Mesenteric fat pad (tissue), 1 donor: ENCODE results near the gene MXD3. TPM values are rescaled to one million over a fixed set of nuclear protein-coding genes. Genes with fewer than 3 reads are reported as not detected.
"Not testable (repeated sequence)": the region's sequence is repeated elsewhere in the genome, so short reads cannot be mapped to it uniquely, and the experiment has no call there.

Experiments
- DNase-seq: peaks from one replicate; pipeline ENCODE4 v3.0.0-alpha.2; 2020; ENCODE audit warnings: low spot score
- long read RNA-seq: library from polyadenylated mRNA; unstranded; transcript quantifications from one replicate; pipeline ENCODE4 v2.0.0, GENCODE V29; 2020
- total RNA-seq: library from RNA; stranded (reverse); fragmentation: NEBNext Ultra II Directional; extraction: Animal tissue kit (Norgen Biotek cat#: 25700); gene quantifications from one replicate; pipeline ENCODE4 v1.2.1, GENCODE V29; 2021
- donor health status: DM: yes; HTN: yes; CAD: no.

The MXD3 gene, protein sequence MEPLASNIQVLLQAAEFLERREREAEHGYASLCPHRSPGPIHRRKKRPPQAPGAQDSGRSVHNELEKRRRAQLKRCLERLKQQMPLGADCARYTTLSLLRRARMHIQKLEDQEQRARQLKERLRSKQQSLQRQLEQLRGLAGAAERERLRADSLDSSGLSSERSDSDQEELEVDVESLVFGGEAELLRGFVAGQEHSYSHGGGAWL
- total RNA-seq = 7.2 TPM
- long read RNA-seq, partial matches to known transcripts = 2 of 3 reads
- long read RNA-seq, other reads (novel, unspliced or antisense) = 1 of 3 reads

DNA sequence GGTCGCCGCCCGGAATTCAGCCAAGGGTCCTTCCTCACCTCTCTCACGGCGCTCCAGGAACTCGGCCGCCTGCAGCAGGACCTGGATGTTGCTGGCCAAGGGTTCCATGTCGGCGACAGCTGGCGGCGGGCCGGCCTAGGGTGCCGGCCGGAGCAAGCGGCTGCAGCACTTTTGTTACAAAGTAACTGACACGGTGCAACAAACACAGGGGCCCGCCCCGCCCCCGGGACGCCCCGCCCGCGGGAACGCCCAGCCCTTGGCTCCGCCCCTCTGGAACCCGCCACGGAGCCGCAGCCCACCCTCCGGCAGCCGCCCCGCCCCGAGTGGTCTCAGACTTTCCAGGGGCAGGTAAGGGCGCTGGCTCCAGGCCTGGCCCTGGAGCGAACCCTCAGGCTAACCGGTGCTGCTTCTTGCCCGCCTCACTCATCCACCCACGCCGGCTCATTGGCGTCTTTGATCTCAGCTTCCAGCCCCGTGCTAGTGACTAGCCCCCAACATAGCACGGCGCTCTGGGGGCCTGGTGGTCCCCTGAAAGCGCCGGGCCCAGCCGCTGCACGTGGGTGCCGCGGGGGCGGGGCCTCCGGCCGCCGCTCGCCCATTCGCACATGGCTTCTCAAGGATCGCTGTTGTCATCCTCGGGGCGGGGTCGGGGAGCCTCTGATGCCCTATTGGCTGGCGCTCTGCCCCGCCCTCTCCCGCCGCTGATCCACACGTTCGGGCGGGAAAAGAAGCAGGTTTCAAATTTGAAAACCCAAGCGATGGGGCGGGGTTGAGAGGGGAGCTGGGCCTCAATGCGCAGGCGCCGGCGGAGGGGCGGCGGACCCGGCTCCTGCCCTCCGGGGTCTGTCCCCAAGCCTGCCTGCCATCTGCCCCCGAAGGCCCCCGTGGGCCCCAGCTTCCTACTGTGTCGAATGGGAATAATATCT is at the start of gene MXD3:
Gene MXD3, minus strand, starts transcription at position 176 of the 926 bp plus-strand sequence. Its CDS starts 68 bp downstream, at position 108.
- DNase-seq = peak; percentile 96

DNA sequence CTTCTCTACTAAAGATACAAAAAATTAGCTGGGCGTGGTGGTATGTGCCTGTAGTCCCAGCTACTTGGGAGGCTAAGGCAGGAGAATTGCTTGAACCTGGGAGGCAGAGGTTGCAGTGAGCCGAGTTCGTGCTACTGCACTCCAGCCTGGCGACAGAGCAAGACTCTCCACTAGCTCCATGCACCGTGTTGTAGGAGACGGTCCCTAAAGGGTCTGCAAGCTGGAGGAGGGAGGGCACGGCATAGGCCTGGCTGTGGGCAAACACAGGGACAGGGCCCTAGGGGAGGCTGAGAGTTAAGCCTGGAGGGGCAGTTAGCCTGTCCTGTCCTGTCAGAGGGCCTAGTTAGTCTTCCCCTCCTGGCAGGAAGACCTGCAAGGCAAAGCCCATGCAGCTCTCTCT is 49.0 kb upstream of the MXD3 start:
- not testable (repeated sequence) for DNase-seq

DNA sequence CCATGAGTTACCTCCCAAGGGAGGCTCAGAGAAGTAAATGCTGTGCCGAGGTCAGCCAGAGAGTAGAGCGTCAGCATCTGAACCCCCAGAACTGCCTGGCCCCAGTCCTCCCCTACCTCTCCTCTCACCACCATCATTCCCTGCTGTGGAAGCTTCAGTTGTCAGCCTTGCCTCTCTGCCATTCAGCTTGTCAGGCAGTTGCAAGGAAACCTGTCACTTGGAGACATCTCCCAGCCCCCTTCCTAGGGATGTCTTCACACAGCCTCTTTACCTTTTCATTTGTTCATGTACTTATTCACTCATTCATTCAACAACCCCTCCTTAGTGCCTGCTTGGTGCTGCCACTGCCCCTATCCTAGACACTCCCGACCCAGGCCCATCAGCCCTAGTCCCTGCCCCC is 48.2 kb upstream of the MXD3 start:
- no peak for DNase-seq

DNA sequence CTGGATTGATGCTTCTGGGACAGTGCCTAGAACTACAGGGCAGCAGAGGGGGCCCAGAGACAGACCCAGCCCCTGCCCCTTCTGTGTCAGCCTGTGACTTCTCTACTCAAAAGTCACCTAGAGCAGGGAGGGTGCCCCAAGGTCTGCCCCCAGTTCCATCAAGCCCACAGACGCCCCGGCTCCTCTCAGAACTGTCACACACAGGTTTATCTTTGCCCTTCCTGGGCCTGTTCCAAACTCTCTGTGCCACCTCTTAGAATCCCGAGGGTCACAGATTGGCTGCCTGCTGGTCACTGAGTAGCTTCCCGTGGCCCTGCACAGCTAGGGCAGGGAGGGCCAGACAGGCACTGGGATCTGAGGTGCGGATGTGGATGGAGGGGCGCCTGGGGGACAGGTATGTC is 47.8 kb upstream of the MXD3 start:
- no peak for DNase-seq

DNA sequence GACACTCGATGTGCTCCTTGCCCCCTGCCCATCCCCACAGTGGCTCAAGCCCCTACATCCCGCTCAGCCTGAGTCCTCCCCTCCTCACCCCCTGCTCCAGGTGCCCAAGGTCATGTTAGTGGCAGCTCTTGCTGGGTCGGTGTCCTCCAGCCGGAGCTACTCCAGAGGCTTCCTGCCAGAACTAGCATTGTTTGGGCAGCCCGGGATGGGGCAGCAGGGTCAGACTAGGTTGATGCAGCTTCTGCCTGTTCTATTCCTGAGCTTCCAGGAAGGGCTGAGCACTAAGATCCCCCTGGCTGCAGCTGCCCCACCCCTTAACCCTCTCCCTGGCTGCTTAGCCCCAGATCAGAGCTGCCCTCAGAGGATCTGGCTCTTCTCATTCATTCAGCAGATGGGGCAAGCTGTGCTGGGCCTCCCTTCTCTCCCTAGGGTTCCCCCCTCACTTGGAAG is 46.7 kb upstream of the MXD3 start:
- no peak for DNase-seq

DNA sequence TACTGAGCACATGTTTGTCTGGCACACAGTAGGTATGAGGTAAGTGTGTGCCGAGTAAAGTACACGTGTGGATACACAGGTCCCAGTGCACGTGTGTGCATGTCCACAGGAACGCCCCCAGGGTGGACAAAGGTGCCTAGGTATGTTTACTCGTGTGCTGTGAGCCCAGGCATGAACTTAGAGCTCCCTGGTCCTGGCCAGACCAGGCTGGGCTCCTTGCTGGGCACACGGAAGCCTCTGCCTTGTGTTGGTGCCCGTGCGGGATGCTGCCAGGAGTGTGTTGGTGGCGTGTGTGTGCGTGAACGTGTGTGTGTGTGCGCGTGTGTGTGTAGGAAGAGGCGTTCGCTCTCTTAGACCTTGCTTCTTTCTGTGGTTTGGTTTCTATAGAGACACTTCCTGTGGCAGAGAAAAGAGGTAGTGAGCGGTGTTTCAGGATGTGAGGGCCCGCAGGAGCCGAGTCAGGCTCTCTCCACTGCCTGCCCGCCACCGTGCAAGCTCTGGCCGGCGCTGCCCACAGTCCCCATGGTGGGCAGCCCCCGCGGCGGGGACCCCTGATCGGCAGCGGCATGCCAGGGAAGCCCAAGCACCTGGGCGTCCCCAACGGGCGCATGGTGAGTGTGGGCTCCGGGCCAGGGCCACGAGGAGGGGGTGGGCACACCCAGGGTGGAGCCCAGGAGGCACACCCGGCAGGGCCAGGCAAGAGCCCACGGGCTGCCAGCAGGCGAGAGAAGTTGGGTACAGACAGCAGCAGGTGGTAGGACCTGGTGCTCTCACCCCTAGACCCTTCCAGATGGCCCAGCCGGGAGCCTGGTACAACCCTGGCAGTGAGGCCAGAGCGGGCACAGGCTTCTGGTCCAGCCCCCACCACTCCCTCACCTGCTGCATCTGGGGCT is 46.0 kb upstream of the MXD3 start, which contains the start of gene RGS14:
Gene RGS14, plus strand, starts transcription at position 466 of the 893 bp plus-strand sequence. Its CDS starts 101 bp downstream, at position 567.
- DNase-seq = no peak

DNA sequence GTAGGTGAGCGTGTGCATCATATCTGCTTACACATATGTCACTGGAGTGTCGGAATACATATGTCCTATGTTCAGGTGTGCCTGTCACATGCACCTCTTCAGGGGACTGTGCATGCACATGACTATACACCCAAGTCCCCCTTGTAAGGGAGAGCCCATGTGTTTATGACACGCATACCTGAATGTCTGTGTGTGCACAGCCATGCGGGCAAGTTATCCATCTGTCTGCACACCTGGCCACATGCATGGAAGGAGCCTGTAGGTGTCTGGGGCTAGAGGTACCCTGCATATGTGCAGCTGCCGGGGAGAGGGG is 45.4 kb upstream of the MXD3 start:
- no peak for DNase-seq

DNA sequence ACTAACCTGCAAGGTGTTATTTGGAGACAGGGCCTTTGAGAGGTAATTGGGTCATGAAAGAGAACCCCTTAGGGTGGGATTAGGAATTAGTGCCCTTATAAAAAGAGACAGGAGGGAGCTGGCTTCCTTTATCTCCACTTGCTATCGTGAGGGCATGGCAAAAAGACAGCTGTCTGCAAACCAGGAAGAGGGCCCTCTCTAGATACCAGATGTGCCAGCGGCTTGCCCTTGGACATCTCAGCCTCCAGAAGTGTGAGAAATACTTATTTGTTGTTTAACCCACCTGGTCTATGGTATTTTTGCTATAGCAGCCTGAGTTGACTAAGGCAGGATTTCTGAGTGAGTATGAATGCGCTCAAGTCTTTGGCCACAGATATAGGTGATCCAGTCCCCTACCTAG is 45.0 kb upstream of the MXD3 start:
- no peak for DNase-seq

DNA sequence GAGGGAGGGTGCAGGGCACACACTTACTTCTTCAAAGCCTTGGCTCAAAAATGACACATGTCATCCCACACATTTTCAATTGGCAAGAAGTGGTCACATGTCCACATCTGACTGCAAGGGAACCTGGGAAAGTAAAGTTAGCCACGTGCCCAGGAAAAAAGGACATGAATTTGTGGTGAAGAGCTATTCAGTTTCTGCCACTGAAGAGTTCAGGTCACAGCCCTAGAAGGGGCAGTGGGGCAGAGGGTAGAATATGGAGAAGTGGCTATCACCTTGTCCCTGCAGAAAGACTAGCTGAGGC is 44.1 kb upstream of the MXD3 start:
- DNase-seq = no peak

DNA sequence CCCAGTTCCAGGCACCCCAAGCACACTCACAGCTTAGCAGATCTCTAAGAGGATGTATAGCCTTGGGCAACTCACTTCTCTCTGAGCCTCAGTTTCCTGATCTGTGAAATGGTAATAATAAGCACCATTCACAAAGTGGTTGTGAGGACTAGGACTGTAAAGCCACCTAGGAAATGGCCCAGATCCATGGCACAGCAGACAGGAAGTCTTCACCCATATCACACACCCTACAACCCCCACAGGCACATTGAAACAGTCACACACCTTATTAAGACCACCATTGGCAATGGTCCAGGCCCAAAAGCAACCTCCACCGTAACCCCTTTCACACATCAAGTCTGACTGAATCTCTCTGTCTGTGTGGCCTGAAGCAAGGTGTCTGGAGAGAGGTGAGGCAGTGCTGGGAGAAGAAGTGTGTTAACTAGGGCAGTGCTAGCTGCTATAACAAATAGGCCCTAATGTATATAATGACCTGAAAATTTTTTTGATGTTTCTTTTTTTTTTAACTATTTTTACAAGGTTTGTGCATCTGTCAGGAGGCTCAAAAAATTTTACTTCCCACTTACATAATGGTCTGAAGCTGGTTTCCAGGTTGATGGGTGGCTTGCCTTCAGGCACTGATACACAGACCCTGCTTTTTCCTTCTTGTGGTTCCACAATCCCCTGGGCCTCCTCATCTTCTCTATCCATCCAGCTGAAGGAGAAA is 43.6 kb upstream of the MXD3 start:
- no peak for DNase-seq

DNA sequence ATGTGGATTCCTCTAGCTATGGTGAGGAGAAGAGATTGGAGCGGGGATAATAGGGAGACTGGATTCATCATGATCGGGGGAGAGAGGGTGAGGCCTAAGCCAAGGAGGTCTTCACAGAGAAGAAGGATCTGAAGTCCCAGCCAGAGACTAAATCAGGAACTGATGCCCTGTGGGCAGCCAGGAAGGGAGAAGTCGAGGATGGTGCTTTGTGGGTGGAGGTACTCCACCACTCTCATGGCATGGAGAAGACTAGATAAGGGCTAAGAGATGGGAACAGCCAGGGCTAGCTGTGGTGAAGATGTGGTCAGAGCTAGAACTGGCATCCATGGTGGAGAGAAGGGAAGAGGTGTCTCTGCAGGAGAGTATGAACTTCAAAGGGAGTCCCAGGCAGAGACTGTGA is 43.0 kb upstream of the MXD3 start:
- no peak for DNase-seq

DNA sequence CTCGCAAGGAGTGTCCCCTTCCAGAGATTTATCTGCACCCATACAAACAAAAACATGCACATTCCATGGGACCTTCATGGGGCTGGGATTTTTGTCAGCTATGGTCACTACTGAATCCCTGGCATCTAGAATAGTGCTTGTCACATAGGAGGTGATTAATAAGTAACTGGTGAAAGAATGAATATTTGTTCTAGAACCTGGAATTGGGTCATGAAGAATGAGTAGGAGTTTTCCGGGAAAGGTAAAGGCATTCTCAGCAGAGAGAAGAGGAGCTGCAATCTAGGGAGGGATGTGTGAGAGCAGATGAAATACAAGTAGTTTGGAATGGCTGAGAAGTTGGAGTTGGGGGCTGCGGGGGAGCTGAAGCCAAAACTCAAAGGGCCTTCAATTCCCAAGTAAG is 42.6 kb upstream of the MXD3 start:
- DNase-seq = no peak

DNA sequence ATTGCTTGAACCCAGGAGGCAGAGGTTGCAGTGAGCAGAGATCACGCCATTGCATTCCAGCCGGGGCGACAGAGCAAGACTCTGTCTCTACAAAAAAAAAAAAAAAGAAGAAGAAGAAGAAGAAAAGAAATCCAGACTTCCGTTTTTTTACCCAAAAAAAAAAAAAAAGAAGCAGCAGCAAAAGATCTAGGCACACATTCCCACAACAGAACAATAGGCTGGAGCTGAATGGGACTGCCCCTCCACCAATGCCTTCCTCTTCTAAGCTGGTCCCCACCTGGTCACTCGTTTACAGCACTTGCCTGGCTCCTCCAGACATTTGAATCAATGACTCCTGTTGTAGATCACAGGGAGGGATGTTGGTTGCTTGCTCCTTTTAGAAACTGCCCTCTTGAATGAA is 41.4 kb upstream of the MXD3 start:
- no peak for DNase-seq

DNA sequence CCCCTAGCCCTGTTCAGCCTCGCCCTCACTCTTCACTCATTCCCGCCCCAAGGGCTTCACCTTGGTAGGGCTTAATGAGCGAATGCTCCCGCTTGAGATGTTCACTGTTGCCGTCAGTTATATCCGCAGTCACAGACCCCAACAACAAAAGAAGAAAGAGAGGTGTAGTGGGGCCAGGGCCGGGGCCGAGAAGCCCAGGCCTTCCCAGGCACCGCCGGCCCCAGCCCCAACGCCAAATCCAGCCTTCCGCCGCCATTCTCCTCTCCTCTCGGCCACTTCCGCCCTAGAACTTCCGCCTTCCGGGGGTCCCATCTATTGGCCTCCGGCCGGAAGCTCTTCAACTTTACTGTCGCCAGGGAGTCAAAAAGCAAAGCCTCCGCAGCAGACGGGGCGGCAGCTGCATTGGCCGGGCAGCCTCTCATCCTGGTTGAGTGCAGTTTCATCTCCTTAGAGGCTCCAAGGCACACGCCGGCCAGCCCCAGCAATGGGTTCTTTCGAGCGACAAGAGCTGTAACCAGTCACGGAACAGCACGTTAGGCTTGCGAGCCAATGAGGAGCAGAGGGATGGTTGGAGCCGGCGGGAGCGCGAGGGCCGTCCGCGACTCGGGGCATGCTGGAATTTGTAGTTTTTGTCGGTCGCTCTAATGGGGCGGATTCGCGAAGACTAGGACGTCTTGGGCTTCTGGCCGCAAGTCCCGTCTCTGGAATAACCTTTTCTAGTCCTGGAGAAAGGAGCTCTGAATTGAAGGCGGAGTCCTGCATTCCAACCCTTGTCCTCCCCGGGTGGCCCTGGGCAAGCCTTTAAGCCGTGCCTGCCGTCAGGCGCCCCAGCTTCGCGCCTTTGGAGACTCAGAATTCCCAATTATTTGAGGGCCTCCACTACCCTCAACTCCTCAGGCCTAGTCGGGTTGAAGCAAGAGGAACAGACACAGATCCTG is 40.0 kb upstream of the MXD3 start, which contains the start of gene LMAN2:
Gene LMAN2, minus strand, starts transcription at position 277 of the 938 bp plus-strand sequence. Its CDS starts 21 bp downstream, at position 256.
- peak; percentile 97 for DNase-seq

DNA sequence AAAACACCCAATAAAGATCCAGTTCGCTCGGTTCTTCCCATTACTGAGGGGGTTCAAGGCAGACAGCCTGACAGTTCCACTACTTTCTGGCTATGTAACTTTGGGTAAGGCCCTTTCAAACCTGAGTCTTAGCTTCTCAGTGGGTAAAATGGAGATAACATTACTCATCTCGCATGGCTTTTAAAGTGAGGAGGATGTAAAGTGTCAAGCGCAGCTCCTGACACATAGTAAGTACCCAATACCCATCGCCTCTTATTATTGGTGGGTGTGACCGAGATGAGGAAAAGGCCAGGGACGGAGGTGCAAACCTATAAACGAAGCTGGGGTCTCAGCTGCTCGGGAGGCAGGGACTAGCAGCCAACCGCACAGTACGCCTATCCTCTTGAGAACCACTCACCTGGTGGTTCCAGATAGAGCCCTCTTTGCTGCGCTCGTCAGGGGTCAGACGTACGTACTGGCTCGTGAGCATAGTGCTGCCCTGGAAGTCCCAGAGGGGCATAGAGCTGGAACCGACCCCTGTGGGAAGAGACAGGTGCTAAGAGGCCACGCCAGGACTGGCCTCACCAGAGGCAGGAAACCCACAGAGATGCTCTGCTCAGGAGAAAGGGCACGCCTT is 39.2 kb upstream of the MXD3 start:
- no peak for DNase-seq

DNA sequence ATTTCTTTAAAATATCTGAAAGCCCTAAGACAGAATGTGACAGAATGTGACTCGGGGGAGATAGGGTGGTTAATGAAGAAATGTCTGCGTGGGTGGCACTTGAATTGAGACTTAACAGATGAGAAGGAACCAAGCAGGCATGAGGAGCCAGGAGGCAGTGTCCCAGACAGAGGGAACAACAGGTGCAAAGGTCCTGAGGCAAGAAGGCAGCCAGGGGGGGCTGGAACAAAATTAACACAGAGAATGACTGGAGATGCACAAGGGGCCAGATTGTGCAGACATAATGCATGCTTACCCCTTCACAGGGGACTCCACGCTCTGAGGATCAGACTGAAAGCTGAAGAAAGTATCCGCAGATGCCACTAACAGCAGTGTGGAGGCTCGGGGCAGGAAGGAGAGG is 38.1 kb upstream of the MXD3 start:
- DNase-seq = no peak

DNA sequence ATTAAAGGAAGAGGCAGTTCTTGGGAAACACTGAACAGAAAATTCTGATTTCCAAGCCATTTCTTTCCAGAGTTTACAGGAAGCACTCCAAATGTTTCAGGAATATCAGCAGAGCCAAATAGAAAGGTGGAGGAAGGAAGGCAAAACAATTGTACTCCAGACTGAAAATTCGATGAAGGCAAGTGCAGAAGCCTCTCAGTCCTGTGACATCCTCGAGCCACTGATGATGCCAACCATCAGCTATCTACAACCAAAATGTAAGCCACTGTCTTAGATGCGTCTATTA is 37.6 kb upstream of the MXD3 start:
- DNase-seq = no peak

DNA sequence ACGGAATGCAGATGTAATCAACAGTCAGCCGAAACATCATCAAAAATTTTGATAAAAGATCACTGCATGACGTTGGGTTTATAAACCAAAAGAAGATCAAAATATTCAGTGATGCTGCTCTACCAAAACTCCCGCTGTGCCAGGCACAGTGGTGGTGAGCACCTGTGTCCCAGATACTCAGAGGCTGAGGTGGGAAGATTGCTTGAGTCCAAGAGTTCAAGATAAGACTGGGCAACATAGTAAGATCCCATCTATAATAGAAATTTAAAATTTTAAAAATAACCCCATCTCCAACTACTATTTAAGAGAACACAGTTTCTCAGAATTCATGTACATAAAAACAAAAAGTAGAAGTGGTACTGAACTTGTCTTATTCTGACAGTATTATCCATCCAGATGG is 36.0 kb upstream of the MXD3 start:
- DNase-seq = no peak

DNA sequence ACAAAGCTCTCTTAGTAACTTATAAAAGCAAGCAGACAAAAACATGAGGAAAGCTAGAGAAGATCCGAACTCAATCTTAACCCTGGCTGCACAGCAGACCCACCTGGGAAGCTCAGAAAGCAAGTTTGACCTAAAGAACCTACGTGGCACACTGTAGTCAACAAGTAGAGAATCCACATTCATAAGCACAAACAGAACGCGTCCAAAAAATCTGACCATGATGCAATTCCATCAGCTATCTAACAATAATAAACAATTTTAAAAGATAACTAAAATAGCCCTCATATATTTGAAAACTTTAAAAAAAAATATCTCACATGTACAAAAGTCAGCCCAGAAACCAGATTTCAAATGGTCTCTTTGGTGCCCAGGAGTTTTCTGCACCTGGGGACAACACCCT is 35.1 kb upstream of the MXD3 start:
- DNase-seq = no peak

DNA sequence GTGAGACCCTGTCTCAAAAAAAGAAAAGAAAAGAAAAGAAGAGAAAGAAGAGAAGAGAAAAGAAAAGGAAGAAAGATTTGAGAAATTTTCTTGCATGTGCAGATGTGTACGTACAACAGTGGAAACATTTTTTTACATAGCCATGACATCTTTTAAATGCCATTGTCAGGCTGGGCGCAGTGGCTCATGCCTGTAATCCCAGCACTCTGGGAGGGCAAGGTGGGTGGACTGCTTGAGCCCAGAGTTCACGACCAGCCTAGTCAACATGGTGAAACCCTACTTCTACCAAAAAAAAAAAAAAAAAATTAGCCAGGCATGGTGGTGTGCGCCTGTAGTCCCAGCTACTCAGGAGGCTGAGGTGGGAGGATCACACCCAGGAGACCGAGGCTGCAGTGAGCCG is 33.2 kb upstream of the MXD3 start:
- no peak for DNase-seq
